ENCODE data around the gene HASPIN.
"Not testable (repeated sequence)": the region's sequence is repeated elsewhere in the genome, so short reads cannot be mapped to it uniquely, and the experiment has no call there.

The HASPIN gene

GRCh38 chr17:3729881-3730280 is 6.2 kb downstream of the HASPIN start:
- no peak overlapping the region for H3K9ac ChIP-seq (ENCODE audit: low read length in 5 of 5)
- H3K27ac ChIP-seq (ENCODE audit: low read depth, low read length), result no peak overlapping the region
- peaks cover 0 to 7% (median 2%) of the 10 kb centered on the region in 5 donors for H3K4me1 ChIP-seq (ENCODE audit: control insufficient read depth in 5 of 5, insufficient read depth in 5 of 5, low read length in 5 of 5)
- H3K4me3 ChIP-seq (ENCODE audit: low read depth in 1 of 5, low read length in 5 of 5), result no peak overlapping the region
- no peaks in the 10 kb centered on the region for H3K36me3 ChIP-seq (ENCODE audit: control insufficient read depth in 5 of 5, insufficient read depth in 5 of 5, low read length in 5 of 5)
- no peaks in the 10 kb centered on the region for H3K9me3 ChIP-seq (ENCODE audit: control insufficient read depth in 5 of 5, low read length in 5 of 5)
- peaks cover 0 to 3% (median 0%) of the 10 kb centered on the region in 5 donors for H3K27me3 ChIP-seq (ENCODE audit: control insufficient read depth in 5 of 5, insufficient read depth in 4 of 5, low read length in 5 of 5)

- Histone ChIP-seq H3K9me3 (ENCODE audit: control insufficient read depth in 5 of 5, low read length in 5 of 5) (no peaks in the 10 kb centered on the region), H3K27me3 (ENCODE audit: control insufficient read depth in 5 of 5, insufficient read depth in 4 of 5, low read length in 5 of 5) (peaks cover 0 to 3% (median 0%) of the 10 kb centered on the region in 5 donors), H3K4me1 (ENCODE audit: control insufficient read depth in 5 of 5, insufficient read depth in 5 of 5, low read length in 5 of 5) (peaks cover 0 to 7% (median 2%) of the 10 kb centered on the region in 5 donors), H3K4me3 (ENCODE audit: low read depth in 1 of 5, low read length in 5 of 5) (peak overlapping the region in 1 of 5 donors; percentile 9), H3K27ac (ENCODE audit: low read depth, low read length) (no peak overlapping the region), H3K9ac (ENCODE audit: low read length in 5 of 5) (no peak overlapping the region), H3K36me3 (ENCODE audit: control insufficient read depth in 5 of 5, insufficient read depth in 5 of 5, low read length in 5 of 5) (no peaks in the 10 kb centered on the region)
Measured at GRCh38 chr17:3730881-3731429, 7.3 kb downstream of the HASPIN start.

- no peak overlapping the region for H3K27ac ChIP-seq (ENCODE audit: low read depth, low read length)
- peaks cover 0 to 7% (median 2%) of the 10 kb centered on the region in 5 donors for H3K4me1 ChIP-seq (ENCODE audit: control insufficient read depth in 5 of 5, insufficient read depth in 5 of 5, low read length in 5 of 5)
- H3K9ac ChIP-seq (ENCODE audit: low read length in 5 of 5), result no peak overlapping the region
- H3K27me3 ChIP-seq (ENCODE audit: control insufficient read depth in 5 of 5, insufficient read depth in 4 of 5, low read length in 5 of 5), result peaks cover 0 to 3% (median 0%) of the 10 kb centered on the region in 5 donors
- H3K9me3 ChIP-seq (ENCODE audit: control insufficient read depth in 5 of 5, low read length in 5 of 5), result no peaks in the 10 kb centered on the region
- H3K36me3 ChIP-seq (ENCODE audit: control insufficient read depth in 5 of 5, insufficient read depth in 5 of 5, low read length in 5 of 5), result no peaks in the 10 kb centered on the region
- H3K4me3 ChIP-seq (ENCODE audit: low read depth in 1 of 5, low read length in 5 of 5), result no peak overlapping the region
Measured at GRCh38 chr17:3732210-3732621, 8.5 kb downstream of the HASPIN start.

GRCh38 chr17:3734911-3735276 is 11.2 kb downstream of the HASPIN start:
- peak overlapping the region in 1 of 5 donors; percentile 51 for H3K9ac ChIP-seq (ENCODE audit: low read length in 5 of 5)

GRCh38 chr17:3735515-3735914 is 11.8 kb downstream of the HASPIN start:
- Histone ChIP-seq H3K27ac (ENCODE audit: low read depth, low read length) (no peak overlapping the region), H3K4me1 (ENCODE audit: control insufficient read depth in 5 of 5, insufficient read depth in 5 of 5, low read length in 5 of 5) (peaks cover 2 to 19% (median 12%) of the 10 kb centered on the region in 5 donors), H3K36me3 (ENCODE audit: control insufficient read depth in 5 of 5, insufficient read depth in 5 of 5, low read length in 5 of 5) (no peaks in the 10 kb centered on the region), H3K9ac (ENCODE audit: low read length in 5 of 5) (no peak overlapping the region), H3K27me3 (ENCODE audit: control insufficient read depth in 5 of 5, insufficient read depth in 4 of 5, low read length in 5 of 5) (peaks cover 0 to 8% (median 3%) of the 10 kb centered on the region in 5 donors), H3K9me3 (ENCODE audit: control insufficient read depth in 5 of 5, low read length in 5 of 5) (no peaks in the 10 kb centered on the region), H3K4me3 (ENCODE audit: low read depth in 1 of 5, low read length in 5 of 5) (no peak overlapping the region)

More at GRCh38 chr17:3734911-3735276, 11.2 kb downstream of the HASPIN start:
- H3K9me3 ChIP-seq (ENCODE audit: control insufficient read depth in 5 of 5, low read length in 5 of 5); H3K27ac ChIP-seq (ENCODE audit: low read depth, low read length); H3K27me3 ChIP-seq (ENCODE audit: control insufficient read depth in 5 of 5, insufficient read depth in 4 of 5, low read length in 5 of 5); H3K36me3 ChIP-seq (ENCODE audit: control insufficient read depth in 5 of 5, insufficient read depth in 5 of 5, low read length in 5 of 5); H3K4me3 ChIP-seq (ENCODE audit: low read depth in 1 of 5, low read length in 5 of 5): not testable (repeated sequence)
- peaks cover 2 to 20% (median 12%) of the 10 kb centered on the region in 5 donors for H3K4me1 ChIP-seq (ENCODE audit: control insufficient read depth in 5 of 5, insufficient read depth in 5 of 5, low read length in 5 of 5)

- H3K9me3 ChIP-seq (ENCODE audit: control insufficient read depth in 5 of 5, low read length in 5 of 5), result no peaks in the 10 kb centered on the region
- H3K27ac ChIP-seq (ENCODE audit: low read depth, low read length), result no peak overlapping the region
- peak overlapping the region in 1 of 5 donors; percentile 43 for H3K9ac ChIP-seq (ENCODE audit: low read length in 5 of 5)
- H3K4me1 ChIP-seq (ENCODE audit: control insufficient read depth in 5 of 5, insufficient read depth in 5 of 5, low read length in 5 of 5), result peaks cover 2 to 13% (median 12%) of the 10 kb centered on the region in 5 donors
- no peaks in the 10 kb centered on the region for H3K36me3 ChIP-seq (ENCODE audit: control insufficient read depth in 5 of 5, insufficient read depth in 5 of 5, low read length in 5 of 5)
- peaks cover 0 to 5% (median 3%) of the 10 kb centered on the region in 5 donors for H3K27me3 ChIP-seq (ENCODE audit: control insufficient read depth in 5 of 5, insufficient read depth in 4 of 5, low read length in 5 of 5)
- no peak overlapping the region for H3K4me3 ChIP-seq (ENCODE audit: low read depth in 1 of 5, low read length in 5 of 5)
Measured at GRCh38 chr17:3738562-3739295, 15.0 kb downstream of the HASPIN start.

- no peaks in the 10 kb centered on the region for H3K9me3 ChIP-seq (ENCODE audit: control insufficient read depth in 5 of 5, low read length in 5 of 5)
Measured at GRCh38 chr17:3739422-3740124, 15.9 kb downstream of the HASPIN start.

GRCh38 chr17:3740611-3741073 is 16.9 kb downstream of the HASPIN start:
- Histone ChIP-seq H3K36me3 (ENCODE audit: control insufficient read depth in 5 of 5, insufficient read depth in 5 of 5, low read length in 5 of 5) (no peaks in the 10 kb centered on the region), H3K4me1 (ENCODE audit: control insufficient read depth in 5 of 5, insufficient read depth in 5 of 5, low read length in 5 of 5) (peaks cover 0 to 13% (median 11%) of the 10 kb centered on the region in 5 donors), H3K9ac (ENCODE audit: low read length in 5 of 5) (no peak overlapping the region), H3K27me3 (ENCODE audit: control insufficient read depth in 5 of 5, insufficient read depth in 4 of 5, low read length in 5 of 5) (peaks cover 0 to 5% (median 3%) of the 10 kb centered on the region in 5 donors), H3K27ac (ENCODE audit: low read depth, low read length) (no peak overlapping the region), H3K9me3 (ENCODE audit: control insufficient read depth in 5 of 5, low read length in 5 of 5) (no peaks in the 10 kb centered on the region), H3K4me3 (ENCODE audit: low read depth in 1 of 5, low read length in 5 of 5) (no peak overlapping the region)

More at GRCh38 chr17:3739422-3740124, 15.9 kb downstream of the HASPIN start:
- H3K4me1 ChIP-seq (ENCODE audit: control insufficient read depth in 5 of 5, insufficient read depth in 5 of 5, low read length in 5 of 5), result peaks cover 0 to 13% (median 11%) of the 10 kb centered on the region in 5 donors
- no peak overlapping the region for H3K27ac ChIP-seq (ENCODE audit: low read depth, low read length)
- H3K27me3 ChIP-seq (ENCODE audit: control insufficient read depth in 5 of 5, insufficient read depth in 4 of 5, low read length in 5 of 5), result peaks cover 0 to 5% (median 3%) of the 10 kb centered on the region in 5 donors
- H3K4me3 ChIP-seq (ENCODE audit: low read depth in 1 of 5, low read length in 5 of 5), result no peak overlapping the region
- no peaks in the 10 kb centered on the region for H3K36me3 ChIP-seq (ENCODE audit: control insufficient read depth in 5 of 5, insufficient read depth in 5 of 5, low read length in 5 of 5)
- no peak overlapping the region for H3K9ac ChIP-seq (ENCODE audit: low read length in 5 of 5)

GRCh38 chr17:3744014-3744413 is 20.3 kb downstream of the HASPIN start:
- Histone ChIP-seq H3K36me3 (ENCODE audit: control insufficient read depth in 5 of 5, insufficient read depth in 5 of 5, low read length in 5 of 5) (no peaks in the 10 kb centered on the region), H3K27ac (ENCODE audit: low read depth, low read length) (no peak overlapping the region), H3K4me1 (ENCODE audit: control insufficient read depth in 5 of 5, insufficient read depth in 5 of 5, low read length in 5 of 5) (no peaks in the 10 kb centered on the region), H3K9ac (ENCODE audit: low read length in 5 of 5) (no peak overlapping the region), H3K9me3 (ENCODE audit: control insufficient read depth in 5 of 5, low read length in 5 of 5) (no peaks in the 10 kb centered on the region), H3K27me3 (ENCODE audit: control insufficient read depth in 5 of 5, insufficient read depth in 4 of 5, low read length in 5 of 5) (peaks cover 0 to 10% (median 2%) of the 10 kb centered on the region in 5 donors), H3K4me3 (ENCODE audit: low read depth in 1 of 5, low read length in 5 of 5) (no peak overlapping the region)

- Histone ChIP-seq H3K4me3 (ENCODE audit: low read depth in 1 of 5, low read length in 5 of 5) (no peak overlapping the region), H3K9ac (ENCODE audit: low read length in 5 of 5) (no peak overlapping the region), H3K36me3 (ENCODE audit: control insufficient read depth in 5 of 5, insufficient read depth in 5 of 5, low read length in 5 of 5) (no peaks in the 10 kb centered on the region), H3K9me3 (ENCODE audit: control insufficient read depth in 5 of 5, low read length in 5 of 5) (no peaks in the 10 kb centered on the region), H3K4me1 (ENCODE audit: control insufficient read depth in 5 of 5, insufficient read depth in 5 of 5, low read length in 5 of 5) (no peaks in the 10 kb centered on the region), H3K27me3 (ENCODE audit: control insufficient read depth in 5 of 5, insufficient read depth in 4 of 5, low read length in 5 of 5) (peaks cover 0 to 9% (median 2%) of the 10 kb centered on the region in 5 donors), H3K27ac (ENCODE audit: low read depth, low read length) (no peak overlapping the region)
Measured at GRCh38 chr17:3745071-3745470, 21.4 kb downstream of the HASPIN start.

Data from subcutaneous abdominal adipose tissue (tissue), 5 donors.